Activated B cell treated with CpG ODN at 0.5 μM for 24 hours (primary cell): Measurements from ENCODE around the gene SYT13. TPM values are rescaled to one million over a fixed set of nuclear protein-coding genes. Genes with fewer than 3 reads are reported as not detected.

ENCODE experiments used
- ATAC-seq: fragments of 200-7000 bp; cut with Tn5 transposase; one replicate; pipeline ENCODE4 v1.10.0; 2021; ENCODE audit warnings: low read depth, mild to moderate bottlenecking, moderate library complexity
- CTCF ChIA-PET: fragments of 350-600 bp; sonication (Branson Sonifier 250); formaldehyde crosslinking; loops from one replicate; lab custom pipeline; 2021; ENCODE audit warnings: antibody characterized with exemption; lab: Charles Lee
- POLR2A ChIA-PET: fragments of 350-600 bp; sonication (Branson Sonifier 250); formaldehyde crosslinking; loops from one replicate; lab custom pipeline; 2021; ENCODE audit warnings: antibody characterized with exemption; lab: Charles Lee
- DNase-seq: peaks from one replicate; pipeline ENCODE4 v3.0.0; 2022
- H3K27ac Mint-ChIP-seq: one replicate; pipeline ENCODE4 v1.8.0; 2020; ENCODE audit warnings: mixed read lengths
- H3K27me3 Mint-ChIP-seq: one replicate; pipeline ENCODE4 v1.8.0; 2021; ENCODE audit warnings: mixed read lengths
- H3K36me3 Mint-ChIP-seq: one replicate; pipeline ENCODE4 v1.8.0; 2021; ENCODE audit warnings: low read depth, mixed read lengths
- H3K4me1 Mint-ChIP-seq: one replicate; pipeline ENCODE4 v1.8.0; 2021; ENCODE audit warnings: mixed read lengths
- H3K4me3 Mint-ChIP-seq: one replicate; pipeline ENCODE4 v1.8.0; 2020; ENCODE audit warnings: mild to moderate bottlenecking, mixed read lengths
- H3K9me3 Mint-ChIP-seq: one replicate; pipeline ENCODE4 v1.8.0; 2020; ENCODE audit warnings: mixed read lengths
- intact Hi-C: fragments of 100-400 bp; cut with micrococcal nuclease; formaldehyde crosslinking; loops from one replicate; pipeline ENCODE4 v1.15.1; 2024
- total RNA-seq: library from RNA; stranded (reverse); gene quantifications from 2 replicates; pipeline ENCODE4 v1.2.3, GENCODE V29; 2022
- TF ChIP-seq, protein P1 (sequence below): fragments of 200-600 bp; IDR thresholded peaks from one replicate; pipeline ENCODE4 v1.8.0; 2022; ENCODE audit warnings: antibody characterized with exemption, mild to moderate bottlenecking

SYT13 gene
- total RNA-seq, 1 donor from 2014 or later = not detected

DNA sequence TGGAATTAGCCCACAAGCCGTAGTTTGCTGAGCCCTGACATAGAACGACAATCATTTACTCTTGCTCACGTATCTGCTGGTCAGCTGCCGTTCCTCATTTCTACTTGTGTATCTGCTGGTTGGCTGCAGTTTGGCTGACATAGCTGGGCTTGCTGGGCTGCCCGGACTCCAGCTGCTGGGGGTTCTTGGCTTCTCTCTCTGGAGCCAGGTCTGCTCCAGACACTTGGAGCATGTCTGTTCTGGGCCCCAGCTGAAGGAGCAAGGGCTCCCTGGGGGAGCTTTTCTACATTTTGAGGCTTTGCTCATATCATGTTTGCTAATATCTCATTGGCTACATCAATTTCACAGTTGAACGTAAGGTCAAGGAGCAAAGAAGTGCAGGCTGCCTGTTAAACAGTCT lies 92.4 kb downstream of the SYT13 start:
- H3K27ac Mint-ChIP-seq = no peak overlapping the region
- H3K27me3 Mint-ChIP-seq = no peaks in the 10 kb centered on the region
- no peak overlapping the region for H3K4me3 Mint-ChIP-seq
- ChIA-PET CTCF (no interaction called here), POLR2A (no interaction called here)
- peaks cover 40% of the 10 kb centered on the region for H3K36me3 Mint-ChIP-seq
- no peaks in the 10 kb centered on the region for H3K4me1 Mint-ChIP-seq
- intact Hi-C loops = no loop called here
- TF ChIP-seq, protein P1, sequence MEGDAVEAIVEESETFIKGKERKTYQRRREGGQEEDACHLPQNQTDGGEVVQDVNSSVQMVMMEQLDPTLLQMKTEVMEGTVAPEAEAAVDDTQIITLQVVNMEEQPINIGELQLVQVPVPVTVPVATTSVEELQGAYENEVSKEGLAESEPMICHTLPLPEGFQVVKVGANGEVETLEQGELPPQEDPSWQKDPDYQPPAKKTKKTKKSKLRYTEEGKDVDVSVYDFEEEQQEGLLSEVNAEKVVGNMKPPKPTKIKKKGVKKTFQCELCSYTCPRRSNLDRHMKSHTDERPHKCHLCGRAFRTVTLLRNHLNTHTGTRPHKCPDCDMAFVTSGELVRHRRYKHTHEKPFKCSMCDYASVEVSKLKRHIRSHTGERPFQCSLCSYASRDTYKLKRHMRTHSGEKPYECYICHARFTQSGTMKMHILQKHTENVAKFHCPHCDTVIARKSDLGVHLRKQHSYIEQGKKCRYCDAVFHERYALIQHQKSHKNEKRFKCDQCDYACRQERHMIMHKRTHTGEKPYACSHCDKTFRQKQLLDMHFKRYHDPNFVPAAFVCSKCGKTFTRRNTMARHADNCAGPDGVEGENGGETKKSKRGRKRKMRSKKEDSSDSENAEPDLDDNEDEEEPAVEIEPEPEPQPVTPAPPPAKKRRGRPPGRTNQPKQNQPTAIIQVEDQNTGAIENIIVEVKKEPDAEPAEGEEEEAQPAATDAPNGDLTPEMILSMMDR = no peak
- no peaks in the 10 kb centered on the region for H3K9me3 Mint-ChIP-seq
- DNase-seq = no peak
- no peak for ATAC-seq

Other genes with a start within 250 kb of the SYT13 start
- 22.0 and 23.6 TPM in 2 replicates for gene PRDM11, start 139.7 kb downstream of the SYT13 start, total RNA-seq